HUES48 (cell line): Measurements from ENCODE around the gene AK8.

Source experiments
- H3K27ac ChIP-seq: one replicate; pipeline ENCODE4 v1.7.0; 2013; ENCODE audit warnings: low read depth, low read length, inconsistent platforms
- H3K27me3 ChIP-seq: 2 replicates; pipeline ENCODE4 v1.6.1; 2013; ENCODE audit warnings: mild to moderate bottlenecking, low read length; ENCODE audit not compliant: control insufficient read depth, insufficient read depth
- H3K36me3 ChIP-seq: 2 replicates; pipeline ENCODE4 v1.6.1; 2013; ENCODE audit warnings: low read length; ENCODE audit not compliant: control insufficient read depth, insufficient read depth
- H3K4me1 ChIP-seq: 2 replicates; pipeline ENCODE4 v1.6.1; 2013; ENCODE audit warnings: mild to moderate bottlenecking, low read length; ENCODE audit not compliant: control insufficient read depth, insufficient read depth
- H3K4me3 ChIP-seq: 2 replicates; pipeline ENCODE4 v1.5.1; 2013; ENCODE audit warnings: mild to moderate bottlenecking, low read depth, low read length
- H3K9ac ChIP-seq: 2 replicates; pipeline ENCODE4 v1.6.1; 2013; ENCODE audit warnings: mild to moderate bottlenecking, low read depth, low read length, moderate library complexity
- H3K9me3 ChIP-seq: 2 replicates; pipeline ENCODE4 v1.6.1; 2013; ENCODE audit warnings: low read length; ENCODE audit not compliant: control insufficient read depth, insufficient read depth

The AK8 gene

GRCh38 chr9:132857616-132858342 lies 20.3 kb downstream of the AK8 start:
- H3K27me3 ChIP-seq: no peaks in the 10 kb centered on the region
- no peaks in the 10 kb centered on the region for H3K36me3 ChIP-seq
- H3K4me1 ChIP-seq: peaks cover 16% of the 10 kb centered on the region
- H3K4me3 ChIP-seq: no peak overlapping the region
- H3K9me3 ChIP-seq: no peaks in the 10 kb centered on the region
- H3K27ac ChIP-seq: no peak overlapping the region
- H3K9ac ChIP-seq: no peak overlapping the region

- Histone ChIP-seq H3K9ac (no peak overlapping the region), H3K36me3 (no peaks in the 10 kb centered on the region), H3K4me1 (peaks cover 16% of the 10 kb centered on the region), H3K9me3 (no peaks in the 10 kb centered on the region), H3K27ac (no peak overlapping the region), H3K4me3 (no peak overlapping the region), H3K27me3 (no peaks in the 10 kb centered on the region)
Observed at GRCh38 chr9:132857031-132857430, 21.1 kb downstream of the AK8 start.

GRCh38 chr9:132855904-132856303 lies 22.2 kb downstream of the AK8 start:
- Histone ChIP-seq H3K4me1 (peaks cover 16% of the 10 kb centered on the region), H3K9ac (no peak overlapping the region), H3K36me3 (no peaks in the 10 kb centered on the region), H3K9me3 (no peaks in the 10 kb centered on the region), H3K4me3 (no peak overlapping the region), H3K27me3 (no peaks in the 10 kb centered on the region), H3K27ac (no peak overlapping the region)

- H3K27me3 ChIP-seq: no peaks in the 10 kb centered on the region
- no peak overlapping the region for H3K4me3 ChIP-seq
- no peaks in the 10 kb centered on the region for H3K36me3 ChIP-seq
- H3K9ac ChIP-seq: no peak overlapping the region
- no peaks in the 10 kb centered on the region for H3K9me3 ChIP-seq
- peaks cover 16% of the 10 kb centered on the region for H3K4me1 ChIP-seq
- H3K27ac ChIP-seq: no peak overlapping the region
Observed at GRCh38 chr9:132854832-132855231, 23.3 kb downstream of the AK8 start.

- Histone ChIP-seq H3K4me3 (no peak overlapping the region), H3K36me3 (no peaks in the 10 kb centered on the region), H3K27me3 (no peaks in the 10 kb centered on the region)
Observed at GRCh38 chr9:132853482-132853881, 24.6 kb downstream of the AK8 start.

GRCh38 chr9:132849185-132849706 lies 28.8 kb downstream of the AK8 start:
- H3K27ac ChIP-seq: no peak overlapping the region
- H3K9ac ChIP-seq: no peak overlapping the region
- no peaks in the 10 kb centered on the region for H3K27me3 ChIP-seq
- no peaks in the 10 kb centered on the region for H3K36me3 ChIP-seq
- no peak overlapping the region for H3K4me3 ChIP-seq
- no peaks in the 10 kb centered on the region for H3K9me3 ChIP-seq
- H3K4me1 ChIP-seq: peaks cover 5% of the 10 kb centered on the region

More at GRCh38 chr9:132853482-132853881, 24.6 kb downstream of the AK8 start:
- H3K27ac ChIP-seq: no peak overlapping the region
- peaks cover 21% of the 10 kb centered on the region for H3K4me1 ChIP-seq
- H3K9me3 ChIP-seq: no peaks in the 10 kb centered on the region
- H3K9ac ChIP-seq: no peak overlapping the region

GRCh38 chr9:132846918-132847515 lies 31.1 kb downstream of the AK8 start:
- Histone ChIP-seq H3K27me3 (no peaks in the 10 kb centered on the region), H3K9ac (no peak overlapping the region), H3K36me3 (no peaks in the 10 kb centered on the region), H3K4me1 (peaks cover 5% of the 10 kb centered on the region), H3K9me3 (no peaks in the 10 kb centered on the region), H3K27ac (no peak overlapping the region), H3K4me3 (no peak overlapping the region)

GRCh38 chr9:132846109-132846917 lies 31.8 kb downstream of the AK8 start:
- Histone ChIP-seq H3K36me3 (no peaks in the 10 kb centered on the region), H3K4me1 (peaks cover 5% of the 10 kb centered on the region), H3K27ac (no peak overlapping the region)

GRCh38 chr9:132842124-132843044 lies 35.7 kb downstream of the AK8 start:
- Histone ChIP-seq H3K27me3 (no peaks in the 10 kb centered on the region), H3K4me3 (no peak overlapping the region), H3K36me3 (no peaks in the 10 kb centered on the region)

More at GRCh38 chr9:132846109-132846917, 31.8 kb downstream of the AK8 start:
- H3K4me3 ChIP-seq: no peak overlapping the region
- no peaks in the 10 kb centered on the region for H3K27me3 ChIP-seq
- H3K9ac ChIP-seq: no peak overlapping the region
- no peaks in the 10 kb centered on the region for H3K9me3 ChIP-seq

GRCh38 chr9:132840980-132841379 lies 37.1 kb downstream of the AK8 start:
- H3K4me3 ChIP-seq: no peak overlapping the region
- H3K27ac ChIP-seq: no peak overlapping the region
- no peaks in the 10 kb centered on the region for H3K36me3 ChIP-seq
- H3K4me1 ChIP-seq: no peaks in the 10 kb centered on the region
- H3K27me3 ChIP-seq: no peaks in the 10 kb centered on the region
- H3K9me3 ChIP-seq: no peaks in the 10 kb centered on the region
- no peak overlapping the region for H3K9ac ChIP-seq

More at GRCh38 chr9:132842124-132843044, 35.7 kb downstream of the AK8 start:
- no peak overlapping the region for H3K27ac ChIP-seq
- H3K4me1 ChIP-seq: no peaks in the 10 kb centered on the region
- H3K9me3 ChIP-seq: no peaks in the 10 kb centered on the region
- no peak overlapping the region for H3K9ac ChIP-seq
